SK-N-SH treated with all-trans-retinoic acid at 6 μM for 48 hours (cell line): ENCODE results near the gene UBE2U.

Experiments used
- BACH2 ChIP-seq: fragments of 250-450 bp; sonication (Bioruptor Pico); IDR thresholded peaks from 2 replicates; pipeline ENCODE4 v1.9.0; 2021; ENCODE audit warnings: mild to moderate bottlenecking, borderline replicate concordance
- CSRNP3 ChIP-seq: fragments of 250-450 bp; sonication (Bioruptor Pico); IDR thresholded peaks from 2 replicates; pipeline ENCODE4 v1.5.1; 2021; ENCODE audit warnings: mild to moderate bottlenecking, moderate library complexity
- OSR1 ChIP-seq: fragments of 250-450 bp; sonication (Bioruptor Pico); IDR thresholded peaks from 2 replicates; pipeline ENCODE4 v1.8.0; 2022; ENCODE audit warnings: moderate library complexity, mild to moderate bottlenecking, inconsistent platforms
- POU6F1 ChIP-seq: fragments of 250-450 bp; sonication (Bioruptor Pico); IDR thresholded peaks from 2 replicates; pipeline ENCODE4 v1.8.0; 2021; ENCODE audit warnings: low read depth, mild to moderate bottlenecking, moderate library complexity, borderline replicate concordance
- PPARA ChIP-seq: fragments of 250-450 bp; sonication (Bioruptor Pico); IDR thresholded peaks from 2 replicates; pipeline ENCODE4 v1.5.0; 2020; ENCODE audit warnings: mild to moderate bottlenecking, borderline replicate concordance
- SNAI2 ChIP-seq: fragments of 250-450 bp; sonication (Bioruptor Pico); IDR thresholded peaks from 2 replicates; pipeline ENCODE4 v1.5.0; 2020; ENCODE audit warnings: mild to moderate bottlenecking, moderate library complexity
- TCF4 ChIP-seq: fragments of 250-450 bp; sonication (Bioruptor Pico); IDR thresholded peaks from 2 replicates; pipeline ENCODE4 v1.8.0; 2021; ENCODE audit warnings: mild to moderate bottlenecking, moderate library complexity, borderline replicate concordance
- ZFP3 ChIP-seq: fragments of 250-450 bp; sonication (Bioruptor Pico); IDR thresholded peaks from 2 replicates; pipeline ENCODE4 v1.5.0; 2020; ENCODE audit warnings: mild to moderate bottlenecking, moderate library complexity
- ZFP30 ChIP-seq: fragments of 450-650 bp; formaldehyde crosslinking; IDR thresholded peaks from 2 replicates; pipeline ENCODE4 v1.5.0; 2022; ENCODE audit warnings: mild to moderate bottlenecking, moderate library complexity
- ZNF565 ChIP-seq: fragments of 450-650 bp; formaldehyde crosslinking; conservative IDR thresholded peaks from 2 replicates; pipeline ENCODE4 v1.5.0; 2020; ENCODE audit warnings: low read depth, mild to moderate bottlenecking, moderate library complexity
- ZNF70 ChIP-seq: fragments of 450-650 bp; formaldehyde crosslinking; IDR thresholded peaks from 2 replicates; pipeline ENCODE4 v1.5.0; 2020; ENCODE audit warnings: mild to moderate bottlenecking, moderate library complexity
- ZNF8 ChIP-seq: fragments of 450-650 bp; formaldehyde crosslinking; IDR thresholded peaks from 2 replicates; pipeline ENCODE4 v1.5.0; 2020; ENCODE audit warnings: mild to moderate bottlenecking, moderate library complexity
- TF ChIP-seq, protein P1 (sequence below): fragments of 250-450 bp; sonication (Bioruptor Pico); IDR thresholded peaks from 2 replicates; pipeline ENCODE4 v1.8.0; 2020; ENCODE audit warnings: mild to moderate bottlenecking, moderate library complexity, borderline replicate concordance
- TF ChIP-seq, protein P2 (sequence below): fragments of 250-450 bp; sonication (Bioruptor Pico); IDR thresholded peaks from 2 replicates; pipeline ENCODE4 v1.5.1; 2020; ENCODE audit warnings: low read depth, mild to moderate bottlenecking, moderate library complexity

GRCh38 chr1:64296459-64296858, 93.0 kb downstream of the UBE2U start:
- TF ChIP-seq TCF4 (CRISPR knock-in tag), result no peak
- TF ChIP-seq PPARA (CRISPR knock-in tag), result no peak
- no peak for TF ChIP-seq ZNF70 (CRISPR knock-in tag)
- TF ChIP-seq ZFP3 (CRISPR knock-in tag), result no peak
- no peak for TF ChIP-seq ZFP30 (CRISPR knock-in tag)
- no peak for TF ChIP-seq ZNF8 (CRISPR knock-in tag)
- TF ChIP-seq, protein P1, sequence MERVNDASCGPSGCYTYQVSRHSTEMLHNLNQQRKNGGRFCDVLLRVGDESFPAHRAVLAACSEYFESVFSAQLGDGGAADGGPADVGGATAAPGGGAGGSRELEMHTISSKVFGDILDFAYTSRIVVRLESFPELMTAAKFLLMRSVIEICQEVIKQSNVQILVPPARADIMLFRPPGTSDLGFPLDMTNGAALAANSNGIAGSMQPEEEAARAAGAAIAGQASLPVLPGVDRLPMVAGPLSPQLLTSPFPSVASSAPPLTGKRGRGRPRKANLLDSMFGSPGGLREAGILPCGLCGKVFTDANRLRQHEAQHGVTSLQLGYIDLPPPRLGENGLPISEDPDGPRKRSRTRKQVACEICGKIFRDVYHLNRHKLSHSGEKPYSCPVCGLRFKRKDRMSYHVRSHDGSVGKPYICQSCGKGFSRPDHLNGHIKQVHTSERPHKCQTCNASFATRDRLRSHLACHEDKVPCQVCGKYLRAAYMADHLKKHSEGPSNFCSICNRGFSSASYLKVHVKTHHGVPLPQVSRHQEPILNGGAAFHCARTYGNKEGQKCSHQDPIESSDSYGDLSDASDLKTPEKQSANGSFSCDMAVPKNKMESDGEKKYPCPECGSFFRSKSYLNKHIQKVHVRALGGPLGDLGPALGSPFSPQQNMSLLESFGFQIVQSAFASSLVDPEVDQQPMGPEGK, result no peak
- TF ChIP-seq ZNF565, result no peak
- TF ChIP-seq CSRNP3 (CRISPR knock-in tag), result no peak
- TF ChIP-seq POU6F1 (CRISPR knock-in tag), result no peak
- no peak for TF ChIP-seq BACH2
- TF ChIP-seq OSR1, result no peak
- TF ChIP-seq, protein P2, sequence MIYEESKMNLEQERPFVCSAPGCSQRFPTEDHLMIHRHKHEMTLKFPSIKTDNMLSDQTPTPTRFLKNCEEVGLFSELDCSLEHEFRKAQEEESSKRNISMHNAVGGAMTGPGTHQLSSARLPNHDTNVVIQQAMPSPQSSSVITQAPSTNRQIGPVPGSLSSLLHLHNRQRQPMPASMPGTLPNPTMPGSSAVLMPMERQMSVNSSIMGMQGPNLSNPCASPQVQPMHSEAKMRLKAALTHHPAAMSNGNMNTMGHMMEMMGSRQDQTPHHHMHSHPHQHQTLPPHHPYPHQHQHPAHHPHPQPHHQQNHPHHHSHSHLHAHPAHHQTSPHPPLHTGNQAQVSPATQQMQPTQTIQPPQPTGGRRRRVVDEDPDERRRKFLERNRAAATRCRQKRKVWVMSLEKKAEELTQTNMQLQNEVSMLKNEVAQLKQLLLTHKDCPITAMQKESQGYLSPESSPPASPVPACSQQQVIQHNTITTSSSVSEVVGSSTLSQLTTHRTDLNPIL (CRISPR knock-in tag), result no peak
- TF ChIP-seq SNAI2 (CRISPR knock-in tag), result no peak
